ENCODE results near the gene EPRS1. TPM values are rescaled to one million over a fixed set of nuclear protein-coding genes. Genes with fewer than 3 reads are reported as not detected.

The EPRS1 gene
- total and polyA plus RNA-seq, 9 of the 15 experiments (the other 6 are each of a cell fraction or from before 2014, with no cell fraction given), result 129 to 291 (median 248) TPM

DNA sequence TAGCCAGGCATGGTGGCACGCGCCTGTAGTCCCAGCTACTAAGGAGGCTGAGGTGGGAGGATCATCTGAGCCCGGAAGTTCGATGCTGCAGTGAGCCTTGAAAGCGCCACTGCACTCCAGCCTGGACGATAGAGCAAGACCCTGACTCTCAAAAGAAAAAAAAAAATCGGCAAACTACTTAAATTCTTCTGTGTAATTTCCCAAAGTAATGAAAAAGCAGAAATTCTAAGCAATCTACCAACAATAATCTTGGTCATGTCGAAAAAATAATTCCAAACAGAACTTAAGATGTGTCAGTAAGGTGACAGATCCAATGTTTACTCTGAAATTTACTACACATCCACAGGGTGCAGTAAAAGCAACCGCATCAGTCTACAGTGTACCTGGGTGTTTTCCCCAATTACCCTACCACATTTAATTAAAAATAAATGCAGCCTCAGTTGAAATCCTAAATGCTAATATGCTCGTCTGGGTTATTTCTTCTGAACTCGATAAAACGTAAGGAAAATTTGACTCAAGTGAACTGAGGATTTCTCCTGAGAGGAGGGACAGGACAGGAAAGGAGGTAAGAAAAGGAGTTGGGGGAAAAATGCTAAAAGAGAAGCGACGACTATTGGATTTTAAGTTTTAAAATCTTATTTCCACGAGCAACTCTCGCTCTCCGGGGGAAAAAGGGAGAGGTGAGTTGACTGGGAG lies 801 bp downstream of the EPRS1 start (continued):
- TF ChIP-seq, protein P1, sequence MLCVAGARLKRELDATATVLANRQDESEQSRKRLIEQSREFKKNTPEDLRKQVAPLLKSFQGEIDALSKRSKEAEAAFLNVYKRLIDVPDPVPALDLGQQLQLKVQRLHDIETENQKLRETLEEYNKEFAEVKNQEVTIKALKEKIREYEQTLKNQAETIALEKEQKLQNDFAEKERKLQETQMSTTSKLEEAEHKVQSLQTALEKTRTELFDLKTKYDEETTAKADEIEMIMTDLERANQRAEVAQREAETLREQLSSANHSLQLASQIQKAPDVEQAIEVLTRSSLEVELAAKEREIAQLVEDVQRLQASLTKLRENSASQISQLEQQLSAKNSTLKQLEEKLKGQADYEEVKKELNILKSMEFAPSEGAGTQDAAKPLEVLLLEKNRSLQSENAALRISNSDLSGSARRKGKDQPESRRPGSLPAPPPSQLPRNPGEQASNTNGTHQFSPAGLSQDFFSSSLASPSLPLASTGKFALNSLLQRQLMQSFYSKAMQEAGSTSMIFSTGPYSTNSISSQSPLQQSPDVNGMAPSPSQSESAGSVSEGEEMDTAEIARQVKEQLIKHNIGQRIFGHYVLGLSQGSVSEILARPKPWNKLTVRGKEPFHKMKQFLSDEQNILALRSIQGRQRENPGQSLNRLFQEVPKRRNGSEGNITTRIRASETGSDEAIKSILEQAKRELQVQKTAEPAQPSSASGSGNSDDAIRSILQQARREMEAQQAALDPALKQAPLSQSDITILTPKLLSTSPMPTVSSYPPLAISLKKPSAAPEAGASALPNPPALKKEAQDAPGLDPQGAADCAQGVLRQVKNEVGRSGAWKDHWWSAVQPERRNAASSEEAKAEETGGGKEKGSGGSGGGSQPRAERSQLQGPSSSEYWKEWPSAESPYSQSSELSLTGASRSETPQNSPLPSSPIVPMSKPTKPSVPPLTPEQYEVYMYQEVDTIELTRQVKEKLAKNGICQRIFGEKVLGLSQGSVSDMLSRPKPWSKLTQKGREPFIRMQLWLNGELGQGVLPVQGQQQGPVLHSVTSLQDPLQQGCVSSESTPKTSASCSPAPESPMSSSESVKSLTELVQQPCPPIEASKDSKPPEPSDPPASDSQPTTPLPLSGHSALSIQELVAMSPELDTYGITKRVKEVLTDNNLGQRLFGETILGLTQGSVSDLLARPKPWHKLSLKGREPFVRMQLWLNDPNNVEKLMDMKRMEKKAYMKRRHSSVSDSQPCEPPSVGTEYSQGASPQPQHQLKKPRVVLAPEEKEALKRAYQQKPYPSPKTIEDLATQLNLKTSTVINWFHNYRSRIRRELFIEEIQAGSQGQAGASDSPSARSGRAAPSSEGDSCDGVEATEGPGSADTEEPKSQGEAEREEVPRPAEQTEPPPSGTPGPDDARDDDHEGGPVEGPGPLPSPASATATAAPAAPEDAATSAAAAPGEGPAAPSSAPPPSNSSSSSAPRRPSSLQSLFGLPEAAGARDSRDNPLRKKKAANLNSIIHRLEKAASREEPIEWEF (CRISPR knock-in tag; IDR thresholded peaks at IDR 0.05), result no peak
- TF ChIP-seq ZNF384 (IDR thresholded peaks at IDR 0.05; ENCODE audit: low read depth, low read length) (peak; percentile 39; the same call in 1 of the 2 replicates), NR1H2 (CRISPR knock-in tag; IDR thresholded peaks at IDR 0.05) (no peak), TBL1XR1 (IDR thresholded peaks at IDR 0.05; ENCODE audit: low read length in 2 of 2) (peak in 1 of 2 experiments; percentile 15; a peak in 1 of 4 replicates), ARID1B (IDR thresholded peaks at IDR 0.05) (0 out of 2 replicates have a peak, but pooled peaks have one; percentile 3), ZNF668 (CRISPR knock-in tag; IDR thresholded peaks at IDR 0.05) (no peak), POLR2B (IDR thresholded peaks at IDR 0.05; ENCODE audit: low read depth, partially characterized antibody) (peak; percentile 51), TAF1 (IDR thresholded peaks at IDR 0.05; ENCODE audit: control insufficient read depth, extremely low read depth, insufficient read depth, low read length, severe bottlenecking) (peak; percentile 25), ZNF253 (CRISPR knock-in tag; conservative IDR thresholded peaks at IDR 0.05) (no peak), SRSF7 (optimal IDR thresholded peaks at IDR 0.05; ENCODE audit: low read depth, low read length) (no peak), XRCC5 (IDR thresholded peaks at IDR 0.05; ENCODE audit: low read depth, low read length) (peak; percentile 11; the same call in 1 of the 2 replicates), BCOR (IDR thresholded peaks at IDR 0.05) (peak; percentile 81), TEAD2 (tag; IDR thresholded peaks at IDR 0.05) (no peak), SMC3 (conservative IDR thresholded peaks at IDR 0.05; ENCODE audit: insufficient read depth, low read depth, low read length) (no peak), SLC30A9 (CRISPR knock-in tag; IDR thresholded peaks at IDR 0.05) (no peak), ZNF239 (CRISPR knock-in tag; IDR thresholded peaks at IDR 0.05) (peak; percentile 65)
- TF ChIP-seq, protein P2, sequence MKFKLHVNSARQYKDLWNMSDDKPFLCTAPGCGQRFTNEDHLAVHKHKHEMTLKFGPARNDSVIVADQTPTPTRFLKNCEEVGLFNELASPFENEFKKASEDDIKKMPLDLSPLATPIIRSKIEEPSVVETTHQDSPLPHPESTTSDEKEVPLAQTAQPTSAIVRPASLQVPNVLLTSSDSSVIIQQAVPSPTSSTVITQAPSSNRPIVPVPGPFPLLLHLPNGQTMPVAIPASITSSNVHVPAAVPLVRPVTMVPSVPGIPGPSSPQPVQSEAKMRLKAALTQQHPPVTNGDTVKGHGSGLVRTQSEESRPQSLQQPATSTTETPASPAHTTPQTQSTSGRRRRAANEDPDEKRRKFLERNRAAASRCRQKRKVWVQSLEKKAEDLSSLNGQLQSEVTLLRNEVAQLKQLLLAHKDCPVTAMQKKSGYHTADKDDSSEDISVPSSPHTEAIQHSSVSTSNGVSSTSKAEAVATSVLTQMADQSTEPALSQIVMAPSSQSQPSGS (CRISPR knock-in tag; IDR thresholded peaks at IDR 0.05), result no peak
- TF ChIP-seq, protein P3, sequence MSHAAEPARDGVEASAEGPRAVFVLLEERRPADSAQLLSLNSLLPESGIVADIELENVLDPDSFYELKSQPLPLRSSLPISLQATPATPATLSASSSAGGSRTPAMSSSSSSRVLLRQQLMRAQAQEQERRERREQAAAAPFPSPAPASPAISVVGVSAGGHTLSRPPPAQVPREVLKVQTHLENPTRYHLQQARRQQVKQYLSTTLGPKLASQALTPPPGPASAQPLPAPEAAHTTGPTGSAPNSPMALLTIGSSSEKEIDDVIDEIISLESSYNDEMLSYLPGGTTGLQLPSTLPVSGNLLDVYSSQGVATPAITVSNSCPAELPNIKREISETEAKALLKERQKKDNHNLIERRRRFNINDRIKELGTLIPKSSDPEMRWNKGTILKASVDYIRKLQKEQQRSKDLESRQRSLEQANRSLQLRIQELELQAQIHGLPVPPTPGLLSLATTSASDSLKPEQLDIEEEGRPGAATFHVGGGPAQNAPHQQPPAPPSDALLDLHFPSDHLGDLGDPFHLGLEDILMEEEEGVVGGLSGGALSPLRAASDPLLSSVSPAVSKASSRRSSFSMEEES (CRISPR knock-in tag; IDR thresholded peaks at IDR 0.05), result no peak
